HCT116 (cell line): Measurements from ENCODE around the gene HEATR3. TPM values are rescaled to one million over a fixed set of nuclear protein-coding genes. Genes with fewer than 3 reads are reported as not detected.

Experiments used
- ATAC-seq: fragments of 200-7000 bp; cut with Tn5 transposase; 2 replicates; pipeline ENCODE4 v1.9.1; 2020; ENCODE audit warnings: mild to moderate bottlenecking, moderate library complexity
- BruUV-seq: library from RNA; stranded (reverse); fragments of 400-500 nt; replicated peaks from 2 replicates; lab custom pipeline; 2021; lab: Mats Ljungman, UMichigan
- CTCF ChIA-PET: fragments of 300-600 bp; sonication (Branson Sonifier 250); formaldehyde crosslinking; loops from one replicate; lab custom pipeline; 2021; ENCODE audit warnings: antibody characterized with exemption; lab: Charles Lee
- POLR2A ChIA-PET: fragments of 300-600, 350-600 bp; sonication (Branson Sonifier 250); formaldehyde crosslinking; loops from one replicate; lab custom pipeline; 2021; ENCODE audit warnings: antibody characterized with exemption; lab: Charles Lee
- RAD21 ChIA-PET, 2 experiments: fragments of 300-600 bp; sonication (Branson Sonifier 250); formaldehyde crosslinking; loops; one replicate each; lab custom pipeline; 2023; ENCODE audit warnings: low total read pairs in 2 of 2; ENCODE audit not compliant: uncharacterized antibody in 2 of 2, unreplicated experiment in 2 of 2, low non-redundant PET in 1 of 2; lab: Charles Lee
- DNase-seq: peaks from one replicate; pipeline ENCODE4 v3.0.0-alpha.2; 2010; ENCODE audit warnings: low read depth, low spot score
- H2AFZ ChIP-seq: fragments of 200-600 bp; shearing (Covaris generic), sonication (generic); 2 replicates; pipeline ENCODE4 v1.6.1; 2017; ENCODE audit warnings: low read depth, mixed run types, mixed read lengths, antibody characterized with exemption, low read length; ENCODE audit not compliant: poor library complexity, severe bottlenecking
- H3K27ac ChIP-seq: 2 replicates; pipeline ENCODE4 v1.5.1; 2012; ENCODE audit warnings: low read depth, low read length
- H3K27me3 ChIP-seq: fragments of 200-600 bp; sonication (generic); 2 replicates; pipeline ENCODE4 v1.6.1; 2016; ENCODE audit warnings: mixed run types, low read length, mixed read lengths; ENCODE audit not compliant: insufficient read depth
- H3K36me3 ChIP-seq, 2 experiments: fragments of 200-500 bp in 1 of 2; fragments of 200-600 bp in 1 of 2; sonication (Bioruptor generic) in 1 of 2; sonication (generic) in 1 of 2; 2 replicates each; pipeline versions ENCODE4 v1.5.1 to v1.6.1; 2014 to 2016; ENCODE audit warnings: low read length in 2 of 2, inconsistent platforms in 1 of 2, mixed read lengths in 1 of 2, mixed run types in 1 of 2; ENCODE audit not compliant: insufficient read depth in 2 of 2, control insufficient read depth in 1 of 2
- H3K4me1 ChIP-seq, 2 experiments: fragments of 200-600 bp in 1 of 2; sonication (generic) in 1 of 2; 2 replicates each; pipeline versions ENCODE4 v1.5.1 to v1.6.1; 2012 to 2017; ENCODE audit warnings: low read length in 2 of 2, inconsistent platforms in 1 of 2, mild to moderate bottlenecking in 1 of 2, mixed read lengths in 1 of 2, mixed run types in 1 of 2, moderate library complexity in 1 of 2; ENCODE audit not compliant: insufficient read depth in 2 of 2, control insufficient read depth in 1 of 2
- H3K4me2 ChIP-seq: fragments of 200-600 bp; sonication (generic); 2 replicates; pipeline ENCODE4 v1.6.1; 2017; ENCODE audit warnings: mixed run types, low read length, mixed read lengths
- H3K4me3 ChIP-seq, 2 experiments: fragments of 200-600 bp in 1 of 2; sonication (generic) in 1 of 2; replicated peaks in 1 of 2; 2 replicates each; pipeline ENCODE4 v1.5.1; 2011 to 2016; ENCODE audit warnings: low read length in 2 of 2, control low read depth in 1 of 2, low read depth in 1 of 2, mild to moderate bottlenecking in 1 of 2, mixed read lengths in 1 of 2, mixed run types in 1 of 2
- H3K79me2 ChIP-seq: fragments of 200-600 bp; sonication (generic); 2 replicates; pipeline ENCODE4 v1.6.1; 2017; ENCODE audit warnings: mild to moderate bottlenecking, mixed run types, low read length, moderate library complexity, mixed read lengths; ENCODE audit not compliant: insufficient read depth
- H3K9ac ChIP-seq: fragments of 200-600 bp; sonication (generic); 2 replicates; pipeline ENCODE4 v1.6.1; 2016; ENCODE audit warnings: low read length, mixed read lengths
- H3K9me2 ChIP-seq: fragments of 200-600 bp; sonication (generic), shearing (Covaris generic); 2 replicates; pipeline ENCODE4 v1.6.1; 2017; ENCODE audit warnings: mixed run types, mild to moderate bottlenecking, moderate library complexity; ENCODE audit not compliant: insufficient read depth
- H3K9me3 ChIP-seq, 2 experiments: fragments of 200-500 bp in 1 of 2; fragments of 200-600 bp in 1 of 2; sonication (Bioruptor generic) in 1 of 2; sonication (generic) in 1 of 2; 2 replicates each; pipeline ENCODE4 v1.6.1; 2014 to 2017; ENCODE audit warnings: low read length in 2 of 2, mixed read lengths in 2 of 2, inconsistent platforms in 1 of 2, low read depth in 1 of 2, mild to moderate bottlenecking in 1 of 2, mixed run types in 1 of 2, moderate library complexity in 1 of 2; ENCODE audit not compliant: control insufficient read depth in 1 of 2, insufficient read depth in 1 of 2
- H4K20me1 ChIP-seq: fragments of 200-600 bp; sonication (generic), shearing (Covaris generic); 2 replicates; pipeline ENCODE4 v1.6.1; 2017; ENCODE audit warnings: mixed run types, mild to moderate bottlenecking, moderate library complexity; ENCODE audit not compliant: insufficient read depth
- ATF3 ChIP-seq: IDR thresholded peaks from 2 replicates; pipeline ENCODE4 v1.6.1; 2012
- CBX3 ChIP-seq: IDR thresholded peaks from 2 replicates; pipeline ENCODE4 v1.6.1; 2012; ENCODE audit warnings: low read depth
- CEBPB ChIP-seq: IDR thresholded peaks from 2 replicates; pipeline ENCODE4 v1.6.1; 2012; ENCODE audit warnings: low read depth
- CTCF ChIP-seq, 3 experiments: fragments of 200-600 bp in 1 of 3; sonication (generic) in 1 of 3; IDR thresholded peaks in 2 of 3; conservative IDR thresholded peaks in 1 of 3; 2 replicates each; pipeline ENCODE4 v1.5.1; 2012 to 2017; ENCODE audit warnings: low read depth in 2 of 3, low read length in 2 of 3, antibody characterized with exemption in 1 of 3, borderline replicate concordance in 1 of 3, control low read depth in 1 of 3, mild to moderate bottlenecking in 1 of 3, mixed read lengths in 1 of 3, mixed run types in 1 of 3, moderate library complexity in 1 of 3; ENCODE audit not compliant: insufficient read depth in 1 of 3
- EGR1 ChIP-seq: IDR thresholded peaks from 2 replicates; pipeline ENCODE4 v1.6.1; 2012; ENCODE audit warnings: low read depth
- ELF1 ChIP-seq: IDR thresholded peaks from 2 replicates; pipeline ENCODE4 v1.6.1; 2012; ENCODE audit warnings: low read depth, borderline replicate concordance
- EZH2 ChIP-seq: fragments of 200-600 bp; sonication (generic); IDR thresholded peaks from 2 replicates; pipeline ENCODE4 v1.6.1; 2017; ENCODE audit warnings: antibody characterized with exemption, mixed run types
- EZH2phosphoT487 ChIP-seq: fragments of 200-600 bp; IDR thresholded peaks from 2 replicates; pipeline ENCODE4 v1.6.1; 2018; ENCODE audit warnings: antibody characterized with exemption, borderline replicate concordance
- FOSL1 ChIP-seq: IDR thresholded peaks from 2 replicates; pipeline ENCODE4 v1.6.1; 2012; ENCODE audit warnings: low read depth
- JUND ChIP-seq: IDR thresholded peaks from 2 replicates; pipeline ENCODE4 v1.6.1; 2012
- POLR2A ChIP-seq: IDR thresholded peaks from 2 replicates; pipeline ENCODE4 v1.7.0; 2011; ENCODE audit warnings: borderline replicate concordance; ENCODE audit not compliant: insufficient read depth, insufficient read length; ENCODE audit errors: extremely low read depth
- SIN3A ChIP-seq: IDR thresholded peaks from 2 replicates; pipeline ENCODE4 v1.6.1; 2012; ENCODE audit warnings: low read depth
- SP1 ChIP-seq: IDR thresholded peaks from 2 replicates; pipeline ENCODE4 v1.6.1; 2012; ENCODE audit warnings: low read depth
- SRF ChIP-seq: IDR thresholded peaks from 2 replicates; pipeline ENCODE4 v1.6.1; 2012; ENCODE audit warnings: low read depth
- YY1 ChIP-seq: IDR thresholded peaks from 2 replicates; pipeline ENCODE4 v1.6.1; 2011; ENCODE audit warnings: low read length, low read depth, moderate library complexity, mild to moderate bottlenecking; ENCODE audit not compliant: insufficient replicate concordance; ENCODE audit errors: extremely low read depth
- ZBTB33 ChIP-seq: IDR thresholded peaks from 2 replicates; pipeline ENCODE4 v1.6.1; 2011; ENCODE audit warnings: mild to moderate bottlenecking, low read length, moderate library complexity; ENCODE audit not compliant: insufficient replicate concordance; ENCODE audit errors: extremely low read depth
- ZFX ChIP-seq: fragments of 450-650 bp; IDR thresholded peaks from 2 replicates; pipeline ENCODE4 v1.6.1; 2017
- intact Hi-C: fragments of 100-400 bp; cut with micrococcal nuclease; formaldehyde crosslinking; loops from 2 replicates; pipeline ENCODE4 v1.10.0; 2022
- total RNA-seq: library from RNA; stranded (reverse); gene quantifications from one replicate; pipeline ENCODE4 v1.2.1, GENCODE V29; 2021; ENCODE audit not compliant: unreplicated experiment

The HEATR3 gene
- total RNA-seq, 1 experiment from 2014 or later, result 16.3 TPM

DNA sequence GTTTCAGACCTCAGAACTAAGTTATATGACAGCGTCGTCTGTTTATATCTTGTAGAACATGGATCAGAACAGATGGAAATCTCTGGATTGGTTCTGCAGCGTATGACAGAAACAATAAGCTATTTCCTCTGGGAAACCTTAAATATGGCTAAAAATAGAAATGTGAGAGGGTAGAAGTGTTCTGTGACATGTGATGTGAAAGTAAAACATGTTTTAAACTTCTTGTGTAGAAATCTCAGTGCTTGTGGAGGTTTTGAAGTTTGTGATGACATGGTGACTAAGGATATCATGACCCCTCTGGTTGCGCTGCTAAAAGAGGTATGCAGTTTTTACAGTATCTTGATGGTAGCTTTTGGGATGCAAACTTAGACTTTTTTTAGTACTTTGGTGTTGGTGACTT is 2.8 kb downstream of the HEATR3 start (continued):
- TF ChIP-seq ZBTB33 (no peak), SP1 (no peak), SIN3A (no peak), SRF (no peak), CTCF (IDR thresholded peaks at IDR 0.05 in 2 of 3, conservative IDR thresholded peaks at IDR 0.05 in 1 of 3; ENCODE audit: borderline replicate concordance in 1 of 3, insufficient read depth in 1 of 3, low read depth in 2 of 3, low read length in 2 of 3) (no peak), YY1 (no peak), EGR1 (no peak)
- TF ChIP-seq, all 23 proteins: peak for 0

GRCh38 chr16:50069060-50069459 is 3.3 kb downstream of the HEATR3 start:
- CTCF ChIA-PET, result interaction anchor here (3.0 kb wide), 1 partner anchor 141 kb away, joined by 24 read pairs; no protein-coding TSS in a partner anchor
- BruUV-seq, result no TSS peak
- RAD21 ChIA-PET, result no interaction called here
- H3K4me3 ChIP-seq, result no peak overlapping the region
- POLR2A ChIA-PET, result no interaction called here
- H3K4me2 ChIP-seq, result no peak overlapping the region
- intact Hi-C loops, result no loop called here
- TF ChIP-seq JUND (no peak), EZH2phosphoT487 (no peak), CTCF (IDR thresholded peaks at IDR 0.05 in 2 of 3, conservative IDR thresholded peaks at IDR 0.05 in 1 of 3; ENCODE audit: borderline replicate concordance in 1 of 3, insufficient read depth in 1 of 3, low read depth in 2 of 3, low read length in 2 of 3) (no peak), EZH2 (no peak), SP1 (no peak), SRF (no peak), POLR2A (no peak), ELF1 (no peak), ZFX (no peak), SIN3A (no peak), CBX3 (no peak), ATF3 (no peak), CEBPB (no peak), FOSL1 (no peak), EGR1 (no peak)
- no peaks in the 10 kb centered on the region for H4K20me1 ChIP-seq
- H3K27ac ChIP-seq, result no peak overlapping the region
- no peak overlapping the region for H3K9ac ChIP-seq
- no peaks in the 10 kb centered on the region for H3K27me3 ChIP-seq
- ATAC-seq (no peak), DNase-seq (no peak)
- no peak overlapping the region for H2AFZ ChIP-seq
- H3K36me3 ChIP-seq, result peaks cover 8 to 21% of the 10 kb centered on the region in 2 experiments
- H3K9me3 ChIP-seq, result no peaks in the 10 kb centered on the region
- peaks cover 0 to 14% of the 10 kb centered on the region in 2 experiments; a peak in 2 of 4 replicates for H3K4me1 ChIP-seq
- peaks cover 40% of the 10 kb centered on the region for H3K79me2 ChIP-seq
- H3K9me2 ChIP-seq, result no peaks in the 10 kb centered on the region
